Activated CD4-positive, alpha-beta memory T cell treated with anti-CD3 and anti-CD28 coated beads for 36 hours (primary cell): ENCODE measurements around the gene ARFGEF3. TPM values are rescaled to one million over a fixed set of nuclear protein-coding genes. Genes with fewer than 3 reads are reported as not detected.

Experiments
- CTCF ChIA-PET: fragments of 350-600 bp; sonication (Branson Sonifier 250); formaldehyde crosslinking; loops from one replicate; lab custom pipeline; 2021; ENCODE audit warnings: antibody characterized with exemption, inconsistent platforms; lab: Charles Lee
- POLR2A ChIA-PET: fragments of 350-600 bp; sonication (Branson Sonifier 250); formaldehyde crosslinking; loops from one replicate; lab custom pipeline; 2021; ENCODE audit warnings: antibody characterized with exemption; lab: Charles Lee
- DNase-seq: peaks from one replicate; pipeline ENCODE4 v3.0.0-alpha.2; 2020
- H3K27ac Mint-ChIP-seq: one replicate; pipeline ENCODE4 v1.8.0; 2021; ENCODE audit warnings: mixed read lengths
- H3K27me3 Mint-ChIP-seq: one replicate; pipeline ENCODE4 v1.8.0; 2021; ENCODE audit warnings: mixed read lengths
- H3K36me3 Mint-ChIP-seq: one replicate; pipeline ENCODE4 v1.8.0; 2021; ENCODE audit warnings: mixed read lengths
- H3K4me1 Mint-ChIP-seq: one replicate; pipeline ENCODE4 v1.8.0; 2021; ENCODE audit warnings: low read depth, mixed read lengths
- H3K4me3 Mint-ChIP-seq: one replicate; pipeline ENCODE4 v1.8.0; 2021; ENCODE audit warnings: mild to moderate bottlenecking, mixed read lengths
- H3K9me3 Mint-ChIP-seq: one replicate; pipeline ENCODE4 v1.8.0; 2021; ENCODE audit warnings: mixed read lengths
- intact Hi-C: fragments of 100-400 bp; cut with micrococcal nuclease; formaldehyde crosslinking; loops from one replicate; pipeline ENCODE4 v1.15.1; 2023
- total RNA-seq, 2 experiments: library from RNA; stranded (reverse); gene quantifications; one replicate each; pipeline ENCODE4 v1.2.3, GENCODE V29; 2021

The ARFGEF3 gene
- total RNA-seq, 2 experiments from 2014 or later, result 0.71 to 0.85 TPM

GRCh38 chr6:138331984-138332383 is 170.2 kb downstream of the ARFGEF3 start:
- intact Hi-C loops, result no loop called here
- POLR2A ChIA-PET, result no interaction called here
- Mint-ChIP-seq H3K27ac (no peak overlapping the region), H3K36me3 (no peaks in the 10 kb centered on the region), H3K9me3 (no peaks in the 10 kb centered on the region), H3K4me1 (no peaks in the 10 kb centered on the region), H3K27me3 (peaks cover 2% of the 10 kb centered on the region), H3K4me3 (no peak overlapping the region)
- CTCF ChIA-PET, result interaction anchor here (0.6 kb wide), 1 partner anchor 185 kb away, joined by 3 read pairs; no protein-coding TSS in a partner anchor
- no peak for DNase-seq

- POLR2A ChIA-PET, result no interaction called here
- H3K4me3 Mint-ChIP-seq, result no peak overlapping the region
- intact Hi-C loops, result no loop called here
- no peak for DNase-seq
- H3K36me3 Mint-ChIP-seq, result no peaks in the 10 kb centered on the region
- no peaks in the 10 kb centered on the region for H3K9me3 Mint-ChIP-seq
- CTCF ChIA-PET, result no interaction called here
- no peak overlapping the region for H3K27ac Mint-ChIP-seq
- H3K4me1 Mint-ChIP-seq, result no peaks in the 10 kb centered on the region
- H3K27me3 Mint-ChIP-seq, result peaks cover 4% of the 10 kb centered on the region
These were observed 172.3 kb downstream of the ARFGEF3 start for GRCh38 chr6:138334000-138334399.

DNA sequence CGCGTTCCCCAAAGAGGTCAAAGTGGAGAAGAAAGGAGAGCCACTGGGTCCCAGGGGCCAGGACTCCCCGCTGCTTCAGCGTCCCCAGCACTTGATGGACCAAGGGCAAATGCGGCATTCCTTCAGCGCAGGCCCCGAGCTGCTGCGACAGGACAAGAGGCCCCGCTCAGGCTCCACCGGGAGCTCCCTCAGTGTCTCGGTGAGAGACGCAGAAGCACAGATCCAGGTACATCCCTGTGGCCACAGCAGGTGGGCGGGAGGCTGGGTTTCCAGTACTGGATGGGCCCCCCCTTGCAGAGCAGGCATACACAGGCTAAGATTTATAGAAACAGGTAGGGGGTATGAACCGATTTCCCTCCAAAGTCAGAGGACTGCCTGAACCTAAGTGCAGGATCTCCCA is 173.2 kb downstream of the ARFGEF3 start:
- no peak overlapping the region for H3K27ac Mint-ChIP-seq

DNA sequence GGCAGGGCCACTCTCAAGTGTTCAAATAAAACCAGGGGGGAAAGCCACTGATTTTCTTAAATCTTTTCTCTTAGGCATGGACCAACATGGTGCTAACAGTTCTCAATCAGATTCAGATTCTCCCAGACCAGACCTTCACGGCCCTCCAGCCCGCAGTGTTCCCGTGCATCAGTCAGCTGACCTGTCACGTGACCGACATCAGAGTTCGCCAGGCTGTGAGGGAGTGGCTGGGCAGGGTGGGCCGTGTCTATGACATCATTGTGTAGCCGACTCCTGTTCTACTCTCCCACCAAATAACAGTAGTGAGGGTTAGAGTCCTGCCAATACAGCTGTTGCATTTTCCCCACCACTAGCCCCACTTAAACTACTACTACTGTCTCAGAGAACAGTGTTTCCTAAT is 174.5 kb downstream of the ARFGEF3 start:
- CTCF ChIA-PET, result no interaction called here
- no peak for DNase-seq
- Mint-ChIP-seq H3K36me3 (no peaks in the 10 kb centered on the region), H3K27me3 (peaks cover 11% of the 10 kb centered on the region), H3K9me3 (no peaks in the 10 kb centered on the region), H3K4me1 (no peaks in the 10 kb centered on the region), H3K27ac (no peak overlapping the region), H3K4me3 (no peak overlapping the region)
- intact Hi-C loops, result no loop called here
- POLR2A ChIA-PET, result no interaction called here

More for the DNA sequence above, 173.2 kb downstream of the ARFGEF3 start:
- POLR2A ChIA-PET, result no interaction called here
- H3K27me3 Mint-ChIP-seq, result peaks cover 7% of the 10 kb centered on the region
- no peaks in the 10 kb centered on the region for H3K4me1 Mint-ChIP-seq
- H3K9me3 Mint-ChIP-seq, result no peaks in the 10 kb centered on the region
- no peak overlapping the region for H3K4me3 Mint-ChIP-seq
- DNase-seq, result no peak
- no peaks in the 10 kb centered on the region for H3K36me3 Mint-ChIP-seq
- CTCF ChIA-PET, result no interaction called here
- intact Hi-C loops, result no loop called here

- no peak overlapping the region for H3K4me3 Mint-ChIP-seq
- intact Hi-C loops, result no loop called here
- CTCF ChIA-PET, result no interaction called here
These were observed 175.3 kb downstream of the ARFGEF3 start for GRCh38 chr6:138337076-138337475.

GRCh38 chr6:138339024-138339423 is 177.3 kb downstream of the ARFGEF3 start:
- POLR2A ChIA-PET, result no interaction called here
- Mint-ChIP-seq H3K9me3 (no peaks in the 10 kb centered on the region), H3K27me3 (peaks cover 12% of the 10 kb centered on the region), H3K4me3 (no peak overlapping the region), H3K4me1 (no peaks in the 10 kb centered on the region), H3K27ac (no peak overlapping the region), H3K36me3 (no peaks in the 10 kb centered on the region)
- no peak for DNase-seq
- CTCF ChIA-PET, result no interaction called here
- intact Hi-C loops, result no loop called here

More at GRCh38 chr6:138337076-138337475, 175.3 kb downstream of the ARFGEF3 start:
- Mint-ChIP-seq H3K9me3 (no peaks in the 10 kb centered on the region), H3K4me1 (no peaks in the 10 kb centered on the region), H3K36me3 (no peaks in the 10 kb centered on the region), H3K27ac (no peak overlapping the region), H3K27me3 (peaks cover 13% of the 10 kb centered on the region)
- POLR2A ChIA-PET, result no interaction called here
- no peak for DNase-seq

- Mint-ChIP-seq H3K27ac (no peak overlapping the region), H3K4me3 (no peak overlapping the region), H3K9me3 (no peaks in the 10 kb centered on the region), H3K4me1 (no peaks in the 10 kb centered on the region), H3K27me3 (peaks cover 12% of the 10 kb centered on the region), H3K36me3 (no peaks in the 10 kb centered on the region)
- ChIA-PET POLR2A (no interaction called here), CTCF (no interaction called here)
- DNase-seq, result no peak
- intact Hi-C loops, result no loop called here
These were observed 179.4 kb downstream of the ARFGEF3 start for GRCh38 chr6:138341176-138341575.

DNA sequence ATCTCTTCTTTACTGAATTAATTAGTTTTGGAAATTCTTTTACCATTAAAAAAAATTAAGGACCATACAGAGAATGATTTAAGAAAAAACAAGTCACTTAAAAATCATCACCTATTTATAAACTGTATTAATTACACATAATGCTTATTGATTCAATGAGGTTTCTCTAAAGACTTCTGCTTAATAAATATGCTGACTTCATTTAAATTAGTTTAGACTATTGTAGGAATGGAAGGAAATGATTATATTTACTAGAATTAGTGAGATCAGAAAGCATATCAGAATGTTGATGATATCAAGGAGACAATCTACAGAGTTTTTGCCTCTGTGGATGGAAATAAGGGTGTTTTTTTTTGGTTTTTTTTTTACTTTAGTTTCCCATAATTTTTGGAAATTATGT is 181.4 kb downstream of the ARFGEF3 start:
- Mint-ChIP-seq H3K27me3 (peaks cover 15% of the 10 kb centered on the region), H3K36me3 (no peaks in the 10 kb centered on the region), H3K27ac (no peak overlapping the region), H3K4me3 (no peak overlapping the region), H3K9me3 (no peaks in the 10 kb centered on the region), H3K4me1 (no peaks in the 10 kb centered on the region)
- POLR2A ChIA-PET, result no interaction called here
- intact Hi-C loops, result no loop called here
- no peak for DNase-seq
- CTCF ChIA-PET, result no interaction called here

GRCh38 chr6:138345565-138346285 is 184.0 kb downstream of the ARFGEF3 start:
- H3K4me1 Mint-ChIP-seq, result no peaks in the 10 kb centered on the region
- intact Hi-C loops, result no loop called here
- no peak overlapping the region for H3K27ac Mint-ChIP-seq
- no peaks in the 10 kb centered on the region for H3K9me3 Mint-ChIP-seq
- no peak for DNase-seq
- CTCF ChIA-PET, result interaction anchor here (1.0 kb wide), 1 partner anchor 172 kb away, joined by 4 read pairs; no protein-coding TSS in a partner anchor
- no peaks in the 10 kb centered on the region for H3K36me3 Mint-ChIP-seq
- H3K27me3 Mint-ChIP-seq, result peaks cover 14% of the 10 kb centered on the region
- POLR2A ChIA-PET, result no interaction called here
- no peak overlapping the region for H3K4me3 Mint-ChIP-seq

- Mint-ChIP-seq H3K27ac (no peak overlapping the region), H3K27me3 (peaks cover 12% of the 10 kb centered on the region), H3K36me3 (no peaks in the 10 kb centered on the region), H3K4me3 (no peak overlapping the region), H3K9me3 (no peaks in the 10 kb centered on the region), H3K4me1 (no peaks in the 10 kb centered on the region)
- POLR2A ChIA-PET, result no interaction called here
- CTCF ChIA-PET, result interaction anchor here (1.0 kb wide), 1 partner anchor 171 kb away, joined by 4 read pairs; no protein-coding TSS in a partner anchor
- DNase-seq, result no peak
- intact Hi-C loops, result no loop called here
These were observed 184.8 kb downstream of the ARFGEF3 start for GRCh38 chr6:138346302-138347195.

- Mint-ChIP-seq H3K9me3 (no peaks in the 10 kb centered on the region), H3K36me3 (no peaks in the 10 kb centered on the region), H3K4me1 (no peaks in the 10 kb centered on the region), H3K4me3 (no peak overlapping the region), H3K27me3 (peaks cover 14% of the 10 kb centered on the region), H3K27ac (no peak overlapping the region)
- POLR2A ChIA-PET, result no interaction called here
- intact Hi-C loops, result no loop called here
- CTCF ChIA-PET, result no interaction called here
- DNase-seq, result no peak
These were observed 186.1 kb downstream of the ARFGEF3 start for GRCh38 chr6:138347864-138348263.

DNA sequence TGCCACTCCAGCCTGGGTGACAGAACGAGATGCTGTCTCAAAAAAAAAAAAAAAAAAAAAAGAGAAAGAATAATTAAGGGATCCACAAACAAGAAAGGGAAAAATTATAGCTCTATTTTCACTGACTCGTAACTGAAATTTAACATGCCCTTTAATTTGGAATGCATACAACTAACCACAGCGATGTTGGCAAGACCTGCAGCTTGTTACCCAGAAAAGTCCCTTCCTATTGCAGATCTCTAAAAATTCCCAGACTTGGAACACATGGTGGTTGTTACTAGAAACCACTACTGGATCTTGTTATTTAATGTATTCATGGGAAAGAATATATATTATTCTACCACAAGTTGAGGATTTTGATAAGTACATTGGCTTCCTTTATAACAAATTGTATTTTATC is 188.2 kb downstream of the ARFGEF3 start:
- no peak for DNase-seq
- H3K36me3 Mint-ChIP-seq, result no peaks in the 10 kb centered on the region
- H3K4me3 Mint-ChIP-seq, result no peak overlapping the region
- H3K27ac Mint-ChIP-seq, result no peak overlapping the region
- CTCF ChIA-PET, result no interaction called here
- no peaks in the 10 kb centered on the region for H3K4me1 Mint-ChIP-seq
- intact Hi-C loops, result no loop called here
- H3K9me3 Mint-ChIP-seq, result no peaks in the 10 kb centered on the region
- POLR2A ChIA-PET, result no interaction called here
- peaks cover 16% of the 10 kb centered on the region for H3K27me3 Mint-ChIP-seq
